Activated gamma-delta T cell (primary cell): ENCODE results near the gene UBE3B.

Source experiments
- DNase-seq: peaks from one replicate; lab custom pipeline; 2025; lab: John Stamatoyannopoulos, UW

Gene UBE3B

GRCh38 chr12:109573029-109573913, 95.8 kb downstream of the UBE3B start, which contains the start of the genes MMAB and MVK:
TSS of gene MMAB (minus strand) at chr12:109573504. CDS start at chr12:109573480, 24 bp downstream.
TSS of gene MVK (plus strand) at chr12:109573794. CDS start at chr12:109574823, 1,029 bp downstream.
- DNase-seq: peak; percentile 93

- no peak for DNase-seq
Observed at GRCh38 chr12:109573914-109574244, 96.4 kb downstream of the UBE3B start.

- no peak for DNase-seq
Observed at GRCh38 chr12:109575683-109576082, 98.2 kb downstream of the UBE3B start.

GRCh38 chr12:109577311-109577710, 99.9 kb downstream of the UBE3B start:
- no peak for DNase-seq

- no peak for DNase-seq
Observed at GRCh38 chr12:109578330-109578927, 101.0 kb downstream of the UBE3B start.

GRCh38 chr12:109579639-109580038, 102.2 kb downstream of the UBE3B start:
- no peak for DNase-seq

- DNase-seq: no peak
Observed at GRCh38 chr12:109580272-109580671, 102.8 kb downstream of the UBE3B start.

- DNase-seq: no peak
Observed at GRCh38 chr12:109580684-109581333, 103.4 kb downstream of the UBE3B start.

- no peak for DNase-seq
Observed at GRCh38 chr12:109581334-109581691, 103.9 kb downstream of the UBE3B start.

GRCh38 chr12:109581856-109582255, 104.4 kb downstream of the UBE3B start:
- no peak for DNase-seq

GRCh38 chr12:109582636-109583035, 105.2 kb downstream of the UBE3B start:
- no peak for DNase-seq

- no peak for DNase-seq
Observed at GRCh38 chr12:109583733-109584132, 106.3 kb downstream of the UBE3B start.
